ENCODE data around the gene DVL3. TPM values are rescaled to one million over a fixed set of nuclear protein-coding genes. Genes with fewer than 3 reads are reported as not detected.

Gene DVL3
- total and polyA plus RNA-seq, 10 of the 15 experiments (the other 5 are each of a cell fraction or from before 2014, with no cell fraction given): 2.2 to 39.7 (median 14.5) TPM

GRCh38 chr3:184173374-184173722 is 18.2 kb downstream of the DVL3 start (continued):
- TF ChIP-seq CUX1 (IDR thresholded peaks at IDR 0.05; ENCODE audit: insufficient replicate concordance, low read depth, low read length): no peak

GRCh38 chr3:184174284-184174645 is 19.1 kb downstream of the DVL3 start:
- no TSS peak for BruUV-seq (replicated peaks)
- no peak for ATAC-seq
- no peak for DNase-seq (ENCODE audit: low read depth, low spot score)
- no peak for FAIRE-seq
- TF ChIP-seq MXI1 (IDR thresholded peaks at IDR 0.05; ENCODE audit: low read depth, low read length) (peak; percentile 22; the same call in 1 of the 2 replicates), BCLAF1 (IDR thresholded peaks at IDR 0.05) (no peak), ZNF384 (IDR thresholded peaks at IDR 0.05; ENCODE audit: borderline replicate concordance, low read depth, low read length) (peak; percentile 100)
- 0 out of 2 replicates have a peak overlapping the region, but pooled peaks have one; percentile 4 for H3K9ac ChIP-seq (ENCODE audit: control insufficient read depth, insufficient read depth, low read length)
- H3K9me3 ChIP-seq (replicated peaks; ENCODE audit: control insufficient read depth, insufficient read depth, low read length): no peaks in the 10 kb centered on the region
- peaks cover 4 to 8% of the 10 kb centered on the region in 2 experiments; a peak in 3 of 4 replicates for H3K36me3 ChIP-seq (ENCODE audit: control insufficient read depth in 2 of 2, insufficient read depth in 2 of 2, low read length in 1 of 2)
- SMC1A ChIA-PET (ENCODE audit: uncharacterized antibody, unreplicated experiment): interaction anchor here (1.0 to 1.3 kb wide), 3 partner anchors 11 to 22 kb away, joined by 3 to 5 read pairs (median 4); partner anchors contain the start of gene ABCF3
- peak overlapping the region; percentile 31 for H2AFZ ChIP-seq (ENCODE audit: control insufficient read depth, low read depth, low read length)
- no peak overlapping the region for H3K4me3 ChIP-seq
- in situ Hi-C loops (cut with MboI): no loop called here
- no peaks in the 10 kb centered on the region for H3K27me3 ChIP-seq (replicated peaks in 1 of 2; ENCODE audit: control insufficient read depth in 2 of 2, insufficient read depth in 2 of 2, low read length in 1 of 2)
- H3K79me2 ChIP-seq (ENCODE audit: control insufficient read depth, insufficient read depth, low read length): peaks cover 31% of the 10 kb centered on the region
- no peak overlapping the region for H3K27ac ChIP-seq (ENCODE audit: control insufficient read depth, insufficient read depth)
- H3K4me1 ChIP-seq (ENCODE audit: control insufficient read depth, insufficient read depth, low read length): peaks cover 9% of the 10 kb centered on the region
- H3K4me2 ChIP-seq (ENCODE audit: control insufficient read depth, insufficient read depth): peak overlapping the region; percentile 7; the same call in 1 of the 2 replicates
- WGBS (ENCODE audit: insufficient coverage, insufficient replicate concordance, low lambda C conversion rate, missing lambda C conversion rate): 39% methylated on average over 2 of the region's 4 CpGs
- H4K20me1 ChIP-seq (ENCODE audit: control insufficient read depth, insufficient read depth): no peaks in the 10 kb centered on the region
- CTCF ChIA-PET: interaction anchor here (1.5 to 2.3 kb wide), 2 partner anchors 53 to 279 kb away, joined by 3 to 12 read pairs; no protein-coding TSS in a partner anchor
- intact Hi-C loops (cut with micrococcal nuclease; ENCODE audit: unreplicated experiment): loop anchor here (1.0 to 2.0 kb wide), 3 partner anchors 11 to 125 kb away; partner anchors contain the start of genes EIF2B5 and PSMD2
- POLR2A ChIA-PET: interaction anchor here (0.6 to 2.8 kb wide), 11 partner anchors 8 to 87 kb away, joined by 3 to 16 read pairs (median 5); partner anchors contain the start of genes ABCF3 and CAMK2N2
- RAD21 ChIA-PET (ENCODE audit: unreplicated experiment): interaction anchor here (0.9 to 1.2 kb wide), 2 partner anchors 19 to 29 kb away, joined by 3 to 5 read pairs; partner anchors contain the start of gene DVL3
